Measurements from ENCODE around the gene PHTF2.
"Not testable (repeated sequence)": the region's sequence is repeated elsewhere in the genome, so short reads cannot be mapped to it uniquely, and the experiment has no call there.

The PHTF2 gene

DNA sequence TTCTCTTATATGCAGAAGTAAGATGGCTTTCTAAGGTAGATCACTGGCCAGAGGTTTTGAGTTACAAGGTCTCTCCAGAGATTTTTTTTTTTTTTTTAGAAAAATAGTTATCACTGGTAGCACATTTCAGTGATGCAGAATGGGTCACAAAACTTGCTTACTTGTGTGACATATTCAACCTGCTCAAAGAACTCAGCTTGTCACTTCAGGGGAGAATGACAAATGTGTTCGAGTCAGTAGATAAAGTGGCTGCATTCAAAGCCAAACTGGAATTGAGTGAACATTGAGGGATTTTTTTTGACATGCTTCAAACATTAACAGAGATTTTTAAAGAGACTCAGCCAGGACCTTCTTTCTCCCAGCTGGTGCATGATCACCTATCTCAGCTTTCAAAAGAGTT lies 33.4 kb downstream of the PHTF2 start:
- DNase-seq: no peak

GRCh38 chr7:77833136-77833535 lies 34.6 kb downstream of the PHTF2 start:
- no peak for DNase-seq

- not testable (repeated sequence) for DNase-seq
Measured at GRCh38 chr7:77836425-77836824, 37.9 kb downstream of the PHTF2 start.

DNA sequence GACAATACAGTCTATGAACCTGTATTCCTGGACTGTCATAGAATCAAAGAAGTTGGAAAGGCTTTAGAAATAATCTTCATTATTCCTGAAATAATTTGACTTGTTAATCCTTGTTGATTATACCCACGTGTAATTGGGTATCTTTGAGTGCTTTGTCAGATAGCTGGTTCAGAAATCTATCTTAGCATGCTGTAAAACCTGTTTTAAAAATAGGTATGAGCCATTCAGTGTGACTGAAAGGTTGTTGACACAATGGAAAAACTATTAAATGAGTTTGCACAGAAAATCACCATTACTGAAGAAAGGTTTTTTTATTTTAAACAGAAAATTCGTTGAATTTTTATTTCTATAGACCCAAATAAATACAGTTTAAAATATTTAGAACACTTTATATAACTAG lies 38.7 kb downstream of the PHTF2 start:
- no peak for DNase-seq

DNA sequence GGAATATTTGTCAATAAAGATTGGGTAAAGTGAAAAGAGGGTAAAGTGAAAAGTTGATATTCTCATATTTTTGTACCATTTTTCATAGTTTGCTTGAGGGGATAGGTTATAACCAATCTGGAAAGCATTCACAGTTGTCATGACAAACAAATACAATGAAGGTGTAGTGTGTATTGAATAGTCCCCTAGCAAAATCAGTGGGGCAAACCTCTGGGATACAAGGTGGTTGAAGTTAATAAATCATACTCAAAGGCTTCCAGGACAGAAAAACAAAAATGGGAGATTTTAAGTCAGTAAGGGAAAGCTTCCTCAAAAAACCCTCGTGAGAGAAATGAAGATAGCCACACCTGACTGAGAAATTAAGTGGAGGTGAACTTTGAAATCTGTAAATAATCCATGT lies 39.4 kb downstream of the PHTF2 start:
- DNase-seq: no peak

- no peak for DNase-seq
Measured at GRCh38 chr7:77838929-77839491, 40.4 kb downstream of the PHTF2 start.

GRCh38 chr7:77839919-77840318 lies 41.3 kb downstream of the PHTF2 start:
- DNase-seq: no peak

DNA sequence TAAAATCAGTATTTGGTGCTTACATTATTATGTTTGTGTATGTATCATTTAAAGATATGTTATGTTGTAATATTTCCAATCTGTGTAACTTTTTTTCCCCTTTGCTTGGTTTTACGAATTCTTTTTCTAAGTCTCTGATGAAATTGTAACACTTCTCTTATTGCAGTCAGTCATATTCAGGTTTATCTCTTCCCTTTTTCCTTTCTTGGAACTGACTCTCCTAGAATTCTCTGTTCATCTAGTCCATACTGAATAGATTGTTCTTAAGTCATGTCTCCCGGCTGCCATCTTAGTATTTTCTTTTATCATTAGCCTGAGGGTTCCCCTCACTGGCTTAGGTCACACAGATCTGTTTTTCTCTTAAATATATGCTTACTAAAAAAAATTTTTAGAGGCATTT lies 44.6 kb downstream of the PHTF2 start:
- DNase-seq: no peak

DNA sequence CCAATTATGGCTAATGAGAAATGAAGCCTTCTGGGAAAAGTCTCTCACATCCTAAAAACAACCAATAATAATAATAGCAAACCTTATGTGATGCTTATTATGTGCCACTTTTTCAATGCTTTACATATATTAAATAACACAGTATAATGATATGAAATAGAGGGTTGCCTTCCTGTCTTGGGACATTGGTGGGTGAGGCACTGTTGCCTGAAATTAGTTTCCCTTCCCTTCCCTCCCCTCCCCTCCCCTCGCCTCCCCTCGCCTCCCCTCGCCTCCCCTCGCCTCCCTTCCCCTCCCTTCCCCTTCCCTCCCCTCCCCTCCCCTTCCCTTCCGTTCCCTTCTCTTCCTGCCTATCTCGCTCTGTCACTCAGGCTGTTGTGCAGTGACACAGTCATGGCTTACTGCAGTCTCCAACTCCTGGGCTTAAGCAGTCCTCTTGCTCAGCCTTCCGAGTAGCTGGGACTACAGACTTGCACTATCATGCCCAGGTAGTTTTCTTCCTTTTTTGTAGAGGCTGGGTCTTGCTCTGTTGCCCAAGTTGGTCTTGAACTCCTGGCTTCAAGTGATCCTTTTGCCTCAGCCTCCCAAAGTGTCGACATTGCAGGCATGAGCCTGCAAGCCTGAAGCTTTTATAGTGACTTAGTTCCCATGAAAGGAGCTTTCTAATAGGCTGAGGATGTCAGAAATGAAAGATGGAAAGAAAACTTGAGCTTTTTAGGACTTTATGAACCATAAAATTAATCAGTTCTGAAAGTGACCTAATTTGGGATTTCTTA lies 47.9 kb downstream of the PHTF2 start:
- DNase-seq: no peak

- no peak for DNase-seq
Measured at GRCh38 chr7:77855371-77856083, 57.0 kb downstream of the PHTF2 start.

DNA sequence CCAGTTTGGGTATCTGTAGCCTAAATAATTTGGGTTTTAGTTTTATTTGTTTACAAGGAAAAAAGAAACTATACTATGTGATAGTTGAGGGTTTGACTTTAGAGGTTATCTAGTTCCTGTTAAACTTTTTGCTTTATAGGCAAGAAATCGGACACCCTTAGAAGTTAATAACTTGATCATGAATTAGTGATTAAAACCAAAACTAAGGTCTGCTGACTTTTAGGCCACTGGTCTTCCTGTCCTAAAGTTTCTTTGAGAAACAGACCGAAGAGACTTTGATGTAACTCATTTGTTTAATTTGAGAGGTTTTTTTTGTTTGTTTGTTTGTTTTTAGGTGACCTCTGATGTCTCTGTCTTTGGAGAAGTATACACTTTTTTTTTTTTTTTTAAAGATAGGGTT lies 59.7 kb downstream of the PHTF2 start:
- DNase-seq: no peak

GRCh38 chr7:77859343-77859742 lies 60.8 kb downstream of the PHTF2 start:
- no peak for DNase-seq

- no peak for DNase-seq
Measured at GRCh38 chr7:77862691-77863090, 64.1 kb downstream of the PHTF2 start.

DNA sequence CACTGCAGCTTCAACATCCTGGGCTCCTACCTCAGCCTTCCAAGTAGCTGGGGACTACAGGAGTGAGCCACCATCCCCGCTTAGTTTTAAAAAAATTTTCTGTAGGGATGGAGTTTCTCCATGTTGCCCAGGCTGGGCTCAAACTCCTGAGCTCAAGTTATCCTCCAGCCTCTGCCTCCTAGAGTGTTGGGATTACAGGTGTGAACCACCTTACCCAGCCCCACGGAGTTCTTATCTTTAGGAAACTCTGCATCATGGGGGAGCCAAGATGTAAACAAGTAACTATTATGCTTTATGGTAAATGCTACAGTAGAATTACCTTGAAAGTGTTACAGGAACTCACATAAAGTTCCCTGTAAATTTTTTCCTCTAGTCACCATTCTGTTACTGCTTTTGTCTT lies 65.3 kb downstream of the PHTF2 start:
- no peak for DNase-seq

- no peak for DNase-seq
Measured at GRCh38 chr7:77866370-77866769, 67.8 kb downstream of the PHTF2 start.

- DNase-seq: no peak
Measured at GRCh38 chr7:77866786-77867536, 68.4 kb downstream of the PHTF2 start.

- DNase-seq: no peak
Measured at GRCh38 chr7:77867537-77867865, 68.9 kb downstream of the PHTF2 start.

- DNase-seq: not testable (repeated sequence)
Measured at GRCh38 chr7:77872256-77872655, 73.7 kb downstream of the PHTF2 start.

DNA sequence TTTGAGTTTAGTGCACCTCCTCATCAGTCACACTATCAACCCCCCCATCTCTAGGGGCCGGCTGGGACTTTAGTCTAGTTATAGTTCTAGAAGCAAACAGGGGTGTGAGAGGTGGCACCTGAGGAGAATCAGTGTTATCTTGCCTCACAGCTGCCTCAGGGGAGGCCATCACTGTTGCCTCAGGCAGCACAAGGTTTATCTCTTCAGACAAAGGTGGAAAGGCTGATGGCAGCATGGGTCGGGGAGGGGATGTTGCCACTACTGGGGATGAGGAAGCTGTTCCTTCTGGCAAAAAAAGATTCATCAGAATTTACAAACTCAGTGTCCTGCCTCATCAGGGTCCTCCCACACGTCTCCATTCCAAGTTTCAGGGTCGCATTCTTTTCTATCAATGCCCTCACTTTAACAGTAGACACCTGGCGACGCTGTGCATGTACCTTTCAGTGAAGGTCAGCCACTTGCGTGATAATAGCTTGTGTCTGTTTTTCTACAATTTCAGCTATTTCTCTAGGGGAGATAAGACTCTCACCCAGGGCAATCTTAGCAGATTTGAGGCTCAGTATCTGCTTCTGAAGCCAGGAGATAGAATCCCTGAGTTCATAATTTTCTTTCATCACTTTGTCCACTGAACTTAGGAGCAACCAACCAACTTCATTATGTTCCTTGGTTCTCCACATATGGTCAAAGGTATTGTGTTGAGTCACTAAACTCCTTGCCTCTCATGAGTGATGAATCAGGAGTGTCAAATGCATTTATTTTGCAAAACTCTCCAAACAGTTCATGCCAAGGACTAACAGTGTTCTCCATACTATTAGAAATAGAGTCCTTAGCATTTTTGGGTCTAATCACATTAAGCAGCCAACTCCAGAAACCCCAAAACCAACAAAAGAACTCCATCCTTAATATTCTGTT lies 75.1 kb downstream of the PHTF2 start:
- DNase-seq: not testable (repeated sequence)

DNA sequence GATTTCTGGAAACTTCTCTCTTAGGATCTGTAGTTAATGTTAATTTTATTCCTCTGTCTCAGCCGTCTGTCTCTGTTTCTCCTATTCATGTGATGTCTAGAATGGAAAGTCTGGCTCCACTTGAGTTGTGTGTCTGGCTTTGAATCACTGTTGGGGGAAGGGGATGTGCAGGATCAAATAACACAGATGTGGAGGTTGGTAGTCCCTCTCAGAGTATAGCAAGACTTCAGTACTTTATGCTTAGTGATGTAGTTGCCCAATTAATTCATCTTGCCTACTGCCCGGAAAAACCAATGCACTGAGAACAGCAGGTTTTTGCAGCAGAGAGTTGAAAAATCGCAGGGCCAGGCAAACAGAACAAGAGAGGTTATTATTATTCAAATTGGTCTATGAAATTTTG lies 79.2 kb downstream of the PHTF2 start:
- DNase-seq: no peak

DNA sequence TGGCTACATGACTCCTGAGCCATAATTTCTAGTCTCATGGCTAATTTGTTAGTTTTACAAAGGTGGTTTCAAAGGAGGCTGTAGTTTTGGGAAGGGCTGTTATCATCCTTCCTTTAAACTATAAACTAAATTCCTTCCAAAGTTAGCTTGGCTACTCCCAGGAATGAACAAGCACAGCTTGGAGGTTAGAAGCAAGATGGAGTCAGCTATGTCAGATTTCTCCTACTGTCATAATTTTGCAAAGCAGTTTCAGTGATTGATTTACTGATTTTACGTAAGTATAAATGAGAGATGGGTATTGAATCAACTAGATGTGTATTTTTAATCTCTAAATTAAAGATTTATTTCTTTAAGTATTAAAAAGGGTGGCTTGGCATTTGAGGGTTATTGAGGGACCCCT lies 79.9 kb downstream of the PHTF2 start:
- DNase-seq: no peak

DNA sequence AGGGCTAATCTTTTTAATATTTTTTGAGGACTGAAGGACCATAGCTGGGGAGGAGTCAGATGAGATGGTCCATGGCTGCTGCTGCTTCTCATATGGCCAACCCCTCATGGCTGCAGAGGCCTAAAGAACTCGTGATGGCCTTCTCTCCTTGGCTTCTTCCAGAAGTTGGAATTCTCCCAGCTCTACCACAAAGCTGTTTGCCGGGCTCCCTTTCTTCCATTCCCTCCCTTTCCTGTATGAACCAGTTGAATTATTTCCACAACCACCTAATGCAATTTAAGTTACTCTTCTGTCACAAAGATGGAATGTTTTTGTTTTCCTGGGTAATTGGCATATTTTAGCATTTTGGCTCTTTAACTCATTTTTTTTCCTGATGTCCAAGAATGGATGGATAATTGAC lies 80.7 kb downstream of the PHTF2 start:
- no peak for DNase-seq

- DNase-seq: no peak
Measured at GRCh38 chr7:77881871-77882270, 83.3 kb downstream of the PHTF2 start.

Data from cerebellar nuclear complex (tissue), 1 donor.